ENCODE results near the gene VGF. TPM values are rescaled to one million over a fixed set of nuclear protein-coding genes. Genes with fewer than 3 reads are reported as not detected.
A peak's percentile ranks its signal among the peaks of the same experiment; 100 is the strongest.

VGF gene
- total and polyA plus RNA-seq, 2 donors = 0.05 to 0.52 TPM

DNA sequence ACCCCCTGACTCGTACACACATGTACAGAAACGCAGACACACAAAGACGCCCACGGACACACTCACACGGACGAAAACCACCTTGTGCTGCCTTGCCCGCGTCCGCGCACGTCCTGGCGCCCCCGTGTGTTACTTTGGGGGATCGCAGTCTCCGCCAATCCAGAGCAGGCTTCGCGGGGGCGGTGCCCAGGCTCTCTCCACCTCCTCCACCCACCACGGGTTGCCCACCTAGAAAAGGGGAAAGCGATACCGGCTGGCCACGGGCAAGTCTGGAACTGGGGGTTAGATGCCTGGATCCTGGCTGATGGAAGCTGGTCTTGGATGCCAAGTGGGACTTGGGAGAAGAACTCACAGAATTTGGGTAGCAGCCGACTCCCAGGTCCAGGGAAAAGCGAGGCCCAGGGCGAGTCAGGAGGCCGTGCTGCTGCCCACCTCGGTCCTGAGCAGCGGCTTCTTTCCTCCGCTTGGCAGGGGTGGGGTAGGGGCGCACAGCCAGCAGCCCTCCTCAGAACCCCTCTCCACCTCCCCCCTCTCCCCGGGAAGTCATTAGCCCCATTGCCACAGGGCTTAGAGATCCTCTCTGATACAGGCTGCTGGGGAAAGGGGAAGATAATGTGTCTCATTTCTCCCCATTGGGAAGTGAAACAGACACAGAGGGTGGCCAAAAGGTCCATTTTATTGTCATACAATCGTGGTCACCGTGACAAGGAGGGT lies 4.6 kb upstream of the VGF start:
- Histone ChIP-seq H3K27me3 (ENCODE audit: control insufficient read depth in 2 of 2, insufficient read depth in 1 of 2, low read length in 1 of 2) (peaks cover 80 to 100% of the 10 kb centered on the region in 2 donors), H3K4me3 (ENCODE audit: low read length in 2 of 2) (no peak overlapping the region), H3K27ac (ENCODE audit: low read depth in 1 of 2, low read length in 1 of 2) (no peak overlapping the region), H3K9me3 (ENCODE audit: control insufficient read depth in 2 of 2, insufficient read depth in 1 of 2, low read length in 1 of 2) (peaks cover 19 to 51% of the 10 kb centered on the region in 2 donors), H3K4me1 (ENCODE audit: control insufficient read depth in 2 of 2, insufficient read depth in 2 of 2, low read length in 2 of 2) (peaks cover 50 to 80% of the 10 kb centered on the region in 2 donors), H3K36me3 (ENCODE audit: control insufficient read depth in 2 of 2, insufficient read depth in 2 of 2, low read length in 1 of 2) (no peaks in the 10 kb centered on the region)
- peak in 5 of 9 donors; percentile 56 to 80 (median 70) for DNase-seq (ENCODE audit: low read depth in 6 of 9, low spot score in 9 of 9)
- 2% methylated on average over 33 of the region's 33 CpGs for WGBS

- no peak overlapping the region for H3K4me3 ChIP-seq (ENCODE audit: low read length in 2 of 2)
- no peak overlapping the region for H3K27ac ChIP-seq (ENCODE audit: low read depth in 1 of 2, low read length in 1 of 2)
- peaks cover 54 to 82% of the 10 kb centered on the region in 2 donors for H3K4me1 ChIP-seq (ENCODE audit: control insufficient read depth in 2 of 2, insufficient read depth in 2 of 2, low read length in 2 of 2)
- H3K27me3 ChIP-seq (ENCODE audit: control insufficient read depth in 2 of 2, insufficient read depth in 1 of 2, low read length in 1 of 2) = peaks cover 80 to 100% of the 10 kb centered on the region in 2 donors
- no peaks in the 10 kb centered on the region for H3K36me3 ChIP-seq (ENCODE audit: control insufficient read depth in 2 of 2, insufficient read depth in 2 of 2, low read length in 1 of 2)
- H3K9me3 ChIP-seq (ENCODE audit: control insufficient read depth in 2 of 2, insufficient read depth in 1 of 2, low read length in 1 of 2) = peaks cover 18 to 51% of the 10 kb centered on the region in 2 donors
- no peak for DNase-seq (ENCODE audit: low read depth in 6 of 9, low spot score in 9 of 9)
- WGBS = 6% methylated on average over 18 of the region's 18 CpGs
Measured at GRCh38 chr7:101169110-101169837, 3.9 kb upstream of the VGF start.

DNA sequence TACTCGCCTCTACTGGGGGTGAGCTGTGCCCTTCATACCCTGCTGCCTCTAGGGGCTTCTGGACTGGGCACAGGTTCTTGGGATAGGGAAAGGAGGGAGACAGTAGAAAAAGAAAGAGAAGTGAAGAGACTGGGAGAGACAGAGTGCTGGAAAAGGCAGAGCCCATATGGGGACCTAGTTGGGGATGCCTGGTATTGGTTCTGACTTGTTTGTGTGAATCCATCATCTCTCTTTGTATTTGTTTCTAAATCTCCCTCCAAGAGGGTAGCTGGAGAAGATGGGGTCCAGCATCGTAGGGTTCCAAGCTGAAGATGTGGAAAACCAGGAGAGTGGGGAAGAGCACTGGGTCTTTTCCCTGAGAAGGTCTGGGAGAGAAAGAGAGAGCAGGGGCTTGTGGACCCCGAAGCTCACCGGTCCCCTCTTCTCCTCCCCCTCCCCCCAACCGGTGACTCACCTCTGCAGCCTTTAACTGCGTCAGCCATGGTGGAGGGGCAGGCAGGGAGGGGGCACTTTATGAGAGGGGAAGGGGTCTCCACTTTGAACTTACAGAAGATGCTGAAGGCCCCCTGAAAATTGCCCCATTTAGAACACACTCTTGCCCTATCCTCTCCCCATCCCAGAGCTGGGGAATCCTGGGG lies 3.2 kb upstream of the VGF start:
- no peaks in the 10 kb centered on the region for H3K36me3 ChIP-seq (ENCODE audit: control insufficient read depth in 2 of 2, insufficient read depth in 2 of 2, low read length in 1 of 2)
- 7% methylated on average over 6 of the region's 6 CpGs for WGBS
- peaks cover 80 to 100% of the 10 kb centered on the region in 2 donors for H3K27me3 ChIP-seq (ENCODE audit: control insufficient read depth in 2 of 2, insufficient read depth in 1 of 2, low read length in 1 of 2)
- no peak for DNase-seq (ENCODE audit: low read depth in 6 of 9, low spot score in 9 of 9)
- peaks cover 62 to 81% of the 10 kb centered on the region in 2 donors for H3K4me1 ChIP-seq (ENCODE audit: control insufficient read depth in 2 of 2, insufficient read depth in 2 of 2, low read length in 2 of 2)
- H3K4me3 ChIP-seq (ENCODE audit: low read length in 2 of 2) = no peak overlapping the region
- H3K9me3 ChIP-seq (ENCODE audit: control insufficient read depth in 2 of 2, insufficient read depth in 1 of 2, low read length in 1 of 2) = peaks cover 13 to 48% of the 10 kb centered on the region in 2 donors
- no peak overlapping the region for H3K27ac ChIP-seq (ENCODE audit: low read depth in 1 of 2, low read length in 1 of 2)

DNA sequence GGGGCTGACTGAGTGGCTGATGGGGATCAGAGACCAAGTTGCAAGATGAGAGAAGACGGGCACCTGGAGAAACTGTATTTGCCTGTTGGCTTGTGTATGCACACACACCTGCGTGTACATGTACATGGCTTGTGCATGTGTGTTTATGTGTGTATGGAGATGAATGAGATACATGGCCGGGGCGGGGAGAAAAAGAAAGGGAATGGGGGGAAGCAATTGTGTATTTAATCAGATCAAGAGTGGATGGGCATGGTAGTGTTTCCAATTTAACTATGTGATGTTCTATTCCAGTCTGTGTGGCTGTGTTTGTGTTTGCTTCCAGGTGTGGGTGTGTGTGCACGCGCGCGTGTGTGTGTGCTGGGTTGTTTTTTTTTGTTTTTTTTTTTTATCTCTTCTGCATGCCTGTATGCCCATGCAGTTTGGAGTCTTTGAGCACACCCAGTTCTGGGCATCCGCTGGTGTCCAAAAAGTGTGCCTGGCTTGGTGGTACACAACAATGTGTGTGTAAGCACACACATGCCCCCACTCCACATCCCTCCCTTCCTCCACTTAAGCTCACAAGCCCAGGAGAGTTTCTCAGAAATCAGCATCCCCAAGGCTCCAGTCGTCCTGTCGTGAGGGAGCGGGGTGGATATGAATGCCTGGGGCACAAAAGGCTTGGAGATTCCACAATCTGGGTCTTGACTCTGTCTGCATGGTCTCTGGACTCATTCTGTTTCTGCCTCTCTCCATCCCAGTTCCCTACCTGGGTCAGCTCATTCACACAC lies 2.5 kb upstream of the VGF start:
- Histone ChIP-seq H3K4me3 (ENCODE audit: low read length in 2 of 2) (no peak overlapping the region), H3K4me1 (ENCODE audit: control insufficient read depth in 2 of 2, insufficient read depth in 2 of 2, low read length in 2 of 2) (peaks cover 64 to 82% of the 10 kb centered on the region in 2 donors), H3K9me3 (ENCODE audit: control insufficient read depth in 2 of 2, insufficient read depth in 1 of 2, low read length in 1 of 2) (peaks cover 9 to 41% of the 10 kb centered on the region in 2 donors), H3K27me3 (ENCODE audit: control insufficient read depth in 2 of 2, insufficient read depth in 1 of 2, low read length in 1 of 2) (peaks cover 80 to 100% of the 10 kb centered on the region in 2 donors), H3K27ac (ENCODE audit: low read depth in 1 of 2, low read length in 1 of 2) (no peak overlapping the region), H3K36me3 (ENCODE audit: control insufficient read depth in 2 of 2, insufficient read depth in 2 of 2, low read length in 1 of 2) (no peaks in the 10 kb centered on the region)
- DNase-seq (ENCODE audit: low read depth in 6 of 9, low spot score in 9 of 9) = no peak
- WGBS = 9% methylated on average over 12 of the region's 12 CpGs

DNA sequence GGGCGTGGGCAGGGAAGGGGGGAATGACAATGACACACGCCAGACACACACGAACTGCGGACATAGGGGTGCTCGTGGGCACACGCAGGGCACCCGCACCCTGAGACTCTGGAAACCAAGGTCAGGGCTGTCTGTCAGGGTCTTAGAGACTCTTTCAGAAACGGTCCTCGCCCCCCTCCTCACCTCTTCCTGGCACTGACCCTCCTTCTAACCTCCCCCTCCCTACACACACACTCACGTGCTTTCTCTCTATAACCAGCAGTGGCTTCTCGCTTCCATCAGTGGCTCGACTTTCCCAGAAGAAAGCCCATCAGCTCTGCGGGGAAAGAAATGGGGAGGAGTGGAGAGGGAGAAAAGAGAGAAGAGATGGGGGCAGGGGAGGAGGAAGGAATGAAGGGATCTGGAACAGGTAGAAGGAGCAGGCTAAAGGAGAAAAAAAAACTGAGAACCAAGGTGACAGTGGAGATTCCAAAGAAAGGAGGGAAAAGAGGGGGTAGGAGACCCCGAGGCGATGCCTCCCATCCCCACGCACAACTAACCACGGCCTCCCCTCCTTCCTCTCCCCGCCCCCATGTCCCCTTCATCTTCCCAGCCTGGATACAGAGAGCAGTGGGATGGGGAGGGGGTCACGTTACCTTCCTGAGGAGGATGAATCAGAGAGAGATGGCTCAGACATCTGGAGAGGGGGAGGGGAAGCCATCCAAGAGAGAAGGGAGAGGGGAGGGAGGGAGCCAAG lies 1.7 kb upstream of the VGF start:
- H3K9me3 ChIP-seq (ENCODE audit: control insufficient read depth in 2 of 2, insufficient read depth in 1 of 2, low read length in 1 of 2) = peaks cover 2 to 33% of the 10 kb centered on the region in 2 donors
- H3K4me1 ChIP-seq (ENCODE audit: control insufficient read depth in 2 of 2, insufficient read depth in 2 of 2, low read length in 2 of 2) = peaks cover 59 to 82% of the 10 kb centered on the region in 2 donors
- H3K27ac ChIP-seq (ENCODE audit: low read depth in 1 of 2, low read length in 1 of 2) = no peak overlapping the region
- WGBS = 2% methylated on average over 19 of the region's 19 CpGs
- no peak for DNase-seq (ENCODE audit: low read depth in 6 of 9, low spot score in 9 of 9)
- H3K27me3 ChIP-seq (ENCODE audit: control insufficient read depth in 2 of 2, insufficient read depth in 1 of 2, low read length in 1 of 2) = peaks cover 82 to 100% of the 10 kb centered on the region in 2 donors
- H3K4me3 ChIP-seq (ENCODE audit: low read length in 2 of 2) = no peak overlapping the region
- no peaks in the 10 kb centered on the region for H3K36me3 ChIP-seq (ENCODE audit: control insufficient read depth in 2 of 2, insufficient read depth in 2 of 2, low read length in 1 of 2)

GRCh38 chr7:101166648-101166908 lies 1.2 kb upstream of the VGF start:
- peaks cover 85 to 100% of the 10 kb centered on the region in 2 donors for H3K27me3 ChIP-seq (ENCODE audit: control insufficient read depth in 2 of 2, insufficient read depth in 1 of 2, low read length in 1 of 2)
- no peaks in the 10 kb centered on the region for H3K36me3 ChIP-seq (ENCODE audit: control insufficient read depth in 2 of 2, insufficient read depth in 2 of 2, low read length in 1 of 2)
- 4% methylated on average over 11 of the region's 11 CpGs for WGBS
- peaks cover 55 to 77% of the 10 kb centered on the region in 2 donors for H3K4me1 ChIP-seq (ENCODE audit: control insufficient read depth in 2 of 2, insufficient read depth in 2 of 2, low read length in 2 of 2)
- no peak for DNase-seq (ENCODE audit: low read depth in 6 of 9, low spot score in 9 of 9)
- no peak overlapping the region for H3K27ac ChIP-seq (ENCODE audit: low read depth in 1 of 2, low read length in 1 of 2)
- H3K9me3 ChIP-seq (ENCODE audit: control insufficient read depth in 2 of 2, insufficient read depth in 1 of 2, low read length in 1 of 2) = peaks cover 0 to 28% of the 10 kb centered on the region in 2 donors
- no peak overlapping the region for H3K4me3 ChIP-seq (ENCODE audit: low read length in 2 of 2)

- peak overlapping the region in 1 of 2 donors; percentile 21 for H3K4me3 ChIP-seq (ENCODE audit: low read length in 2 of 2)
- H3K4me1 ChIP-seq (ENCODE audit: control insufficient read depth in 2 of 2, insufficient read depth in 2 of 2, low read length in 2 of 2) = peaks cover 50 to 72% of the 10 kb centered on the region in 2 donors
- H3K27me3 ChIP-seq (ENCODE audit: control insufficient read depth in 2 of 2, insufficient read depth in 1 of 2, low read length in 1 of 2) = peaks cover 84 to 100% of the 10 kb centered on the region in 2 donors
- H3K36me3 ChIP-seq (ENCODE audit: control insufficient read depth in 2 of 2, insufficient read depth in 2 of 2, low read length in 1 of 2) = no peaks in the 10 kb centered on the region
- H3K27ac ChIP-seq (ENCODE audit: low read depth in 1 of 2, low read length in 1 of 2) = no peak overlapping the region
- peaks cover 0 to 25% of the 10 kb centered on the region in 2 donors for H3K9me3 ChIP-seq (ENCODE audit: control insufficient read depth in 2 of 2, insufficient read depth in 1 of 2, low read length in 1 of 2)
- no peak for DNase-seq (ENCODE audit: low read depth in 6 of 9, low spot score in 9 of 9)
- WGBS = 4% methylated on average over 38 of the region's 38 CpGs
Measured at GRCh38 chr7:101165958-101166647, 734 bp upstream of the VGF start.

All from thymus (tissue), 11 donors.